GM23338 (cell line): ENCODE data around the gene AIFM2.

ENCODE experiments used
- EZH2 ChIP-seq: fragments of 200-600 bp; sonication (generic); IDR thresholded peaks from one replicate; pipeline ENCODE4 v1.8.0; 2017; ENCODE audit warnings: antibody characterized with exemption, mild to moderate bottlenecking, low read depth; ENCODE audit not compliant: unreplicated experiment
- EZH2phosphoT487 ChIP-seq: fragments of 200-600 bp; sonication (generic); IDR thresholded peaks from one replicate; pipeline ENCODE4 v1.8.1; 2018; ENCODE audit warnings: antibody characterized with exemption; ENCODE audit not compliant: unreplicated experiment
- NANOG ChIP-seq: IDR thresholded peaks from 2 replicates; pipeline ENCODE4 v1.6.1; 2016; ENCODE audit warnings: antibody characterized with exemption, borderline replicate concordance
- POLR2AphosphoS5 ChIP-seq: IDR thresholded peaks from 2 replicates; pipeline ENCODE4 v1.6.1; 2016; ENCODE audit warnings: antibody characterized with exemption, low read depth
- ZNF331 ChIP-seq: fragments of 250-450 bp; sonication (Bioruptor Pico); IDR thresholded peaks from 2 replicates; pipeline ENCODE4 v1.5.0; 2020; ENCODE audit warnings: low read depth, mild to moderate bottlenecking, moderate library complexity
- TF ChIP-seq, protein P1 (sequence below), 2 experiments: fragments of 200-600 bp in 1 of 2; sonication (generic) in 1 of 2; conservative IDR thresholded peaks; 2 replicates each; pipeline versions ENCODE4 v1.5.1 to v1.6.1; 2016 to 2017; ENCODE audit warnings: antibody characterized with exemption in 2 of 2, low read depth in 2 of 2, mild to moderate bottlenecking in 2 of 2, moderate library complexity in 1 of 2
- TF ChIP-seq, protein P2 (sequence below): IDR thresholded peaks from 2 replicates; pipeline ENCODE4 v1.6.1; 2016; ENCODE audit warnings: antibody characterized with exemption
- TF ChIP-seq, protein P3 (sequence below): IDR thresholded peaks from one replicate; pipeline ENCODE4 v1.6.1; 2018; ENCODE audit warnings: antibody characterized with exemption; ENCODE audit not compliant: unreplicated experiment

DNA sequence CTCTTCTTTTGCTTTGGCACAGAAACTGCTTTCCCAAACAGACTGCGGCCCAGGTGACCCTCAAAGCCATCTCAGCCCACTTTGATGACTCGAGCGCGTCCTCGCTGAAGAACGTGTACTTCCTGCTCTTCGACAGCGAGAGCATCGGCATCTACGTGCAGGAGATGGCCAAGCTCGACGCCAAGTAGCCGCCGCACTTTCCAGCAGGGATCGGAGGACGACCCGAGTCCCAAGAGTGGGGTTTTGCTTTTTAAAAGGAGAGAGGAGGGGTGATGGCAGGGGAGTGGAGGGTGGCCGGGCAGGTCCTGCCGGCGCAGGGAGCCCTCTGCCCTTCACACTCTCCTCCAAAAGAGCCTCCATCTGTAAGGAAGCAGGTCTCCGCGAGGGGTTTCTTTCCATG is 21.1 kb downstream of the AIFM2 start:
- TF ChIP-seq EZH2 (no peak), POLR2AphosphoS5 (no peak), ZNF331 (no peak), NANOG (no peak), EZH2phosphoT487 (no peak)
- TF ChIP-seq, protein P1, sequence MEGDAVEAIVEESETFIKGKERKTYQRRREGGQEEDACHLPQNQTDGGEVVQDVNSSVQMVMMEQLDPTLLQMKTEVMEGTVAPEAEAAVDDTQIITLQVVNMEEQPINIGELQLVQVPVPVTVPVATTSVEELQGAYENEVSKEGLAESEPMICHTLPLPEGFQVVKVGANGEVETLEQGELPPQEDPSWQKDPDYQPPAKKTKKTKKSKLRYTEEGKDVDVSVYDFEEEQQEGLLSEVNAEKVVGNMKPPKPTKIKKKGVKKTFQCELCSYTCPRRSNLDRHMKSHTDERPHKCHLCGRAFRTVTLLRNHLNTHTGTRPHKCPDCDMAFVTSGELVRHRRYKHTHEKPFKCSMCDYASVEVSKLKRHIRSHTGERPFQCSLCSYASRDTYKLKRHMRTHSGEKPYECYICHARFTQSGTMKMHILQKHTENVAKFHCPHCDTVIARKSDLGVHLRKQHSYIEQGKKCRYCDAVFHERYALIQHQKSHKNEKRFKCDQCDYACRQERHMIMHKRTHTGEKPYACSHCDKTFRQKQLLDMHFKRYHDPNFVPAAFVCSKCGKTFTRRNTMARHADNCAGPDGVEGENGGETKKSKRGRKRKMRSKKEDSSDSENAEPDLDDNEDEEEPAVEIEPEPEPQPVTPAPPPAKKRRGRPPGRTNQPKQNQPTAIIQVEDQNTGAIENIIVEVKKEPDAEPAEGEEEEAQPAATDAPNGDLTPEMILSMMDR (conservative IDR thresholded peaks at IDR 0.05; ENCODE audit: low read depth in 2 of 2): no peak
- TF ChIP-seq, protein P2, sequence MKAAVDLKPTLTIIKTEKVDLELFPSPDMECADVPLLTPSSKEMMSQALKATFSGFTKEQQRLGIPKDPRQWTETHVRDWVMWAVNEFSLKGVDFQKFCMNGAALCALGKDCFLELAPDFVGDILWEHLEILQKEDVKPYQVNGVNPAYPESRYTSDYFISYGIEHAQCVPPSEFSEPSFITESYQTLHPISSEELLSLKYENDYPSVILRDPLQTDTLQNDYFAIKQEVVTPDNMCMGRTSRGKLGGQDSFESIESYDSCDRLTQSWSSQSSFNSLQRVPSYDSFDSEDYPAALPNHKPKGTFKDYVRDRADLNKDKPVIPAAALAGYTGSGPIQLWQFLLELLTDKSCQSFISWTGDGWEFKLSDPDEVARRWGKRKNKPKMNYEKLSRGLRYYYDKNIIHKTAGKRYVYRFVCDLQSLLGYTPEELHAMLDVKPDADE: no peak
- TF ChIP-seq, protein P3, sequence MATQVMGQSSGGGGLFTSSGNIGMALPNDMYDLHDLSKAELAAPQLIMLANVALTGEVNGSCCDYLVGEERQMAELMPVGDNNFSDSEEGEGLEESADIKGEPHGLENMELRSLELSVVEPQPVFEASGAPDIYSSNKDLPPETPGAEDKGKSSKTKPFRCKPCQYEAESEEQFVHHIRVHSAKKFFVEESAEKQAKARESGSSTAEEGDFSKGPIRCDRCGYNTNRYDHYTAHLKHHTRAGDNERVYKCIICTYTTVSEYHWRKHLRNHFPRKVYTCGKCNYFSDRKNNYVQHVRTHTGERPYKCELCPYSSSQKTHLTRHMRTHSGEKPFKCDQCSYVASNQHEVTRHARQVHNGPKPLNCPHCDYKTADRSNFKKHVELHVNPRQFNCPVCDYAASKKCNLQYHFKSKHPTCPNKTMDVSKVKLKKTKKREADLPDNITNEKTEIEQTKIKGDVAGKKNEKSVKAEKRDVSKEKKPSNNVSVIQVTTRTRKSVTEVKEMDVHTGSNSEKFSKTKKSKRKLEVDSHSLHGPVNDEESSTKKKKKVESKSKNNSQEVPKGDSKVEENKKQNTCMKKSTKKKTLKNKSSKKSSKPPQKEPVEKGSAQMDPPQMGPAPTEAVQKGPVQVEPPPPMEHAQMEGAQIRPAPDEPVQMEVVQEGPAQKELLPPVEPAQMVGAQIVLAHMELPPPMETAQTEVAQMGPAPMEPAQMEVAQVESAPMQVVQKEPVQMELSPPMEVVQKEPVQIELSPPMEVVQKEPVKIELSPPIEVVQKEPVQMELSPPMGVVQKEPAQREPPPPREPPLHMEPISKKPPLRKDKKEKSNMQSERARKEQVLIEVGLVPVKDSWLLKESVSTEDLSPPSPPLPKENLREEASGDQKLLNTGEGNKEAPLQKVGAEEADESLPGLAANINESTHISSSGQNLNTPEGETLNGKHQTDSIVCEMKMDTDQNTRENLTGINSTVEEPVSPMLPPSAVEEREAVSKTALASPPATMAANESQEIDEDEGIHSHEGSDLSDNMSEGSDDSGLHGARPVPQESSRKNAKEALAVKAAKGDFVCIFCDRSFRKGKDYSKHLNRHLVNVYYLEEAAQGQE: no peak
